Measurements from ENCODE around the gene WDTC1.

The WDTC1 gene

GRCh38 chr1:27332536-27333281, 98.3 kb downstream of the WDTC1 start:
- peak; percentile 44 for DNase-seq (ENCODE audit: low read depth)
- H3K4me3 ChIP-seq (ENCODE audit: control insufficient read depth, low read depth, low read length) = no peak overlapping the region
- peak; percentile 76 for TF ChIP-seq CTCF (conservative IDR thresholded peaks at IDR 0.05; ENCODE audit: control insufficient read depth, insufficient read depth, low read depth, low read length)

GRCh38 chr1:27333717-27334279, 99.4 kb downstream of the WDTC1 start:
- TF ChIP-seq CTCF (conservative IDR thresholded peaks at IDR 0.05; ENCODE audit: control insufficient read depth, insufficient read depth, low read depth, low read length) = no peak
- H3K4me3 ChIP-seq (ENCODE audit: control insufficient read depth, low read depth, low read length) = no peak overlapping the region
- DNase-seq (ENCODE audit: low read depth) = no peak

GRCh38 chr1:27335506-27336422, 101.3 kb downstream of the WDTC1 start:
- no peak for DNase-seq (ENCODE audit: low read depth)
- H3K4me3 ChIP-seq (ENCODE audit: control insufficient read depth, low read depth, low read length) = no peak overlapping the region
- TF ChIP-seq CTCF (conservative IDR thresholded peaks at IDR 0.05; ENCODE audit: control insufficient read depth, insufficient read depth, low read depth, low read length) = no peak

DNA sequence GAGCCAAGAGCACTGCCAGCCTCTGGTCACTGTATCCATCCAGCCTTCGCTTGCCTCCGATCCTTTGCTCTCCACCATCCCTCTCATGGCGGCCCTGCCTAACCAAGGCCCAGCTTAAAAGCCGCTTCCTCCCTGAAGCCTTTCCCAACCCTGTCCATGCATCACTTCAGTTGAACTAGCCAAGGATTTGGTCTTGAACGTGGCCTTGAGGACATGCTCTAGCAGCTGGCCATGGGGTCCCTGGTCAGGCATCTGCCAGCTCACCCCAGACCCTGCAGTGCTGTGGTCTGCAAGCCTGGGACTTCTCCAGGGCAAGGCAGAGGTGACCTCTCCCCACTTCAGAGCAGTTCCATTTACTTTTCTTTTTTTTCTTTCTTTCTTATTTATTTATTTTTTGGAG, 102.3 kb downstream of the WDTC1 start:
- no peak for DNase-seq (ENCODE audit: low read depth)

GRCh38 chr1:27338751-27339150, 104.3 kb downstream of the WDTC1 start:
- H3K4me3 ChIP-seq (ENCODE audit: control insufficient read depth, low read depth, low read length) = no peak overlapping the region
- no peak for DNase-seq (ENCODE audit: low read depth)
- TF ChIP-seq CTCF (conservative IDR thresholded peaks at IDR 0.05; ENCODE audit: control insufficient read depth, insufficient read depth, low read depth, low read length) = no peak

More for the DNA sequence above, 102.3 kb downstream of the WDTC1 start:
- no peak for TF ChIP-seq CTCF (conservative IDR thresholded peaks at IDR 0.05; ENCODE audit: control insufficient read depth, insufficient read depth, low read depth, low read length)
- H3K4me3 ChIP-seq (ENCODE audit: control insufficient read depth, low read depth, low read length) = no peak overlapping the region

GRCh38 chr1:27339213-27339612, 104.8 kb downstream of the WDTC1 start:
- DNase-seq (ENCODE audit: low read depth) = no peak
- no peak for TF ChIP-seq CTCF (conservative IDR thresholded peaks at IDR 0.05; ENCODE audit: control insufficient read depth, insufficient read depth, low read depth, low read length)

More at GRCh38 chr1:27339213-27339612, 104.8 kb downstream of the WDTC1 start:
- no peak overlapping the region for H3K4me3 ChIP-seq (ENCODE audit: control insufficient read depth, low read depth, low read length)

Data from fibroblast of mammary gland (primary cell).